ENCODE measurements around the gene TMPRSS11D.
A peak's percentile ranks its signal among the peaks of the same experiment; 100 is the strongest.

The TMPRSS11D gene

GRCh38 chr4:67927251-67927650 lies 43.4 kb upstream of the TMPRSS11D start:
- no peak overlapping the region for H3K4me3 ChIP-seq (replicated peaks; ENCODE audit: low read depth, low read length)
- TF ChIP-seq CTCF (IDR thresholded peaks at IDR 0.05; ENCODE audit: insufficient read depth, low read length, poor library complexity, severe bottlenecking), result no peak
- no peaks in the 10 kb centered on the region for H3K36me3 ChIP-seq (ENCODE audit: control insufficient read depth, insufficient read depth, low read length)
- no peak for DNase-seq (ENCODE audit: extremely low read depth, insufficient read length)
- no peaks in the 10 kb centered on the region; the same call in 1 of the 2 replicates for H3K27me3 ChIP-seq (replicated peaks; ENCODE audit: control insufficient read depth, insufficient read depth, low read length)

GRCh38 chr4:67926485-67926884 lies 42.7 kb upstream of the TMPRSS11D start:
- H3K27me3 ChIP-seq (replicated peaks; ENCODE audit: control insufficient read depth, insufficient read depth, low read length), result no peaks in the 10 kb centered on the region; the same call in 1 of the 2 replicates
- TF ChIP-seq CTCF (IDR thresholded peaks at IDR 0.05; ENCODE audit: insufficient read depth, low read length, poor library complexity, severe bottlenecking), result no peak

GRCh38 chr4:67922697-67923096 lies 38.9 kb upstream of the TMPRSS11D start:
- no peak for DNase-seq (ENCODE audit: extremely low read depth, insufficient read length)
- Histone ChIP-seq H3K4me3 (replicated peaks; ENCODE audit: low read depth, low read length) (no peak overlapping the region), H3K27me3 (replicated peaks; ENCODE audit: control insufficient read depth, insufficient read depth, low read length) (no peaks in the 10 kb centered on the region; the same call in 1 of the 2 replicates), H3K36me3 (ENCODE audit: control insufficient read depth, insufficient read depth, low read length) (no peaks in the 10 kb centered on the region)
- no peak for TF ChIP-seq CTCF (IDR thresholded peaks at IDR 0.05; ENCODE audit: insufficient read depth, low read length, poor library complexity, severe bottlenecking)

More at GRCh38 chr4:67926485-67926884, 42.7 kb upstream of the TMPRSS11D start:
- Histone ChIP-seq H3K36me3 (ENCODE audit: control insufficient read depth, insufficient read depth, low read length) (no peaks in the 10 kb centered on the region), H3K4me3 (replicated peaks; ENCODE audit: low read depth, low read length) (no peak overlapping the region)
- DNase-seq (ENCODE audit: extremely low read depth, insufficient read length), result no peak

- DNase-seq (ENCODE audit: extremely low read depth, insufficient read length), result no peak
- Histone ChIP-seq H3K36me3 (ENCODE audit: control insufficient read depth, insufficient read depth, low read length) (no peaks in the 10 kb centered on the region), H3K27me3 (replicated peaks; ENCODE audit: control insufficient read depth, insufficient read depth, low read length) (no peaks in the 10 kb centered on the region), H3K4me3 (replicated peaks; ENCODE audit: low read depth, low read length) (no peak overlapping the region)
- TF ChIP-seq CTCF (IDR thresholded peaks at IDR 0.05; ENCODE audit: insufficient read depth, low read length, poor library complexity, severe bottlenecking), result peak; percentile 32
These were observed 34.6 kb upstream of the TMPRSS11D start for GRCh38 chr4:67918428-67918827.

- no peak for TF ChIP-seq CTCF (IDR thresholded peaks at IDR 0.05; ENCODE audit: insufficient read depth, low read length, poor library complexity, severe bottlenecking)
- no peak overlapping the region for H3K4me3 ChIP-seq (replicated peaks; ENCODE audit: low read depth, low read length)
- no peaks in the 10 kb centered on the region for H3K36me3 ChIP-seq (ENCODE audit: control insufficient read depth, insufficient read depth, low read length)
- H3K27me3 ChIP-seq (replicated peaks; ENCODE audit: control insufficient read depth, insufficient read depth, low read length), result no peaks in the 10 kb centered on the region
- no peak for DNase-seq (ENCODE audit: extremely low read depth, insufficient read length)
These were observed 31.7 kb upstream of the TMPRSS11D start for GRCh38 chr4:67915400-67915966.

GRCh38 chr4:67912080-67912479 lies 28.3 kb upstream of the TMPRSS11D start:
- no peak for TF ChIP-seq CTCF (IDR thresholded peaks at IDR 0.05; ENCODE audit: insufficient read depth, low read length, poor library complexity, severe bottlenecking)
- Histone ChIP-seq H3K36me3 (ENCODE audit: control insufficient read depth, insufficient read depth, low read length) (no peaks in the 10 kb centered on the region), H3K4me3 (replicated peaks; ENCODE audit: low read depth, low read length) (no peak overlapping the region), H3K27me3 (replicated peaks; ENCODE audit: control insufficient read depth, insufficient read depth, low read length) (no peaks in the 10 kb centered on the region)
- DNase-seq (ENCODE audit: extremely low read depth, insufficient read length), result no peak
